ENCODE results near the gene OR2V2.
"Not testable (repeated sequence)": the region's sequence is repeated elsewhere in the genome, so short reads cannot be mapped to it uniquely, and the experiment has no call there.

OR2V2 gene

GRCh38 chr5:181170237-181170825, 22.9 kb downstream of the OR2V2 start:
- no peak for DNase-seq

- no peak for DNase-seq
These were observed 23.6 kb downstream of the OR2V2 start for GRCh38 chr5:181170996-181171395.

GRCh38 chr5:181171782-181172181, 24.4 kb downstream of the OR2V2 start:
- DNase-seq, result no peak

GRCh38 chr5:181173027-181173419, 25.6 kb downstream of the OR2V2 start:
- no peak for DNase-seq

- no peak for DNase-seq
These were observed 26.3 kb downstream of the OR2V2 start for GRCh38 chr5:181173420-181174342.

GRCh38 chr5:181176254-181176952, 29.0 kb downstream of the OR2V2 start:
- DNase-seq, result no peak

GRCh38 chr5:181177559-181177958, 30.2 kb downstream of the OR2V2 start:
- not testable (repeated sequence) for DNase-seq

- no peak for DNase-seq
These were observed 34.5 kb downstream of the OR2V2 start for GRCh38 chr5:181181650-181182565.

GRCh38 chr5:181182651-181183050, 35.3 kb downstream of the OR2V2 start:
- no peak for DNase-seq

GRCh38 chr5:181184845-181185216, 37.4 kb downstream of the OR2V2 start:
- DNase-seq, result no peak

- DNase-seq, result no peak
These were observed 38.2 kb downstream of the OR2V2 start for GRCh38 chr5:181185560-181185959.

- no peak for DNase-seq
These were observed 38.6 kb downstream of the OR2V2 start for GRCh38 chr5:181186022-181186421.

- DNase-seq, result no peak
These were observed 39.7 kb downstream of the OR2V2 start for GRCh38 chr5:181186986-181187499.

GRCh38 chr5:181187500-181188213, 40.3 kb downstream of the OR2V2 start:
- no peak for DNase-seq

GRCh38 chr5:181188700-181189362, 41.4 kb downstream of the OR2V2 start:
- no peak for DNase-seq

GRCh38 chr5:181189363-181189961, 42.1 kb downstream of the OR2V2 start:
- DNase-seq, result no peak

GRCh38 chr5:181189962-181190710, 42.8 kb downstream of the OR2V2 start:
- DNase-seq, result no peak

- no peak for DNase-seq
These were observed 43.5 kb downstream of the OR2V2 start for GRCh38 chr5:181190711-181191525.

All from midbrain (tissue), 1 donor.